Measurements from ENCODE around the gene EFHC1. TPM values are rescaled to one million over a fixed set of nuclear protein-coding genes. Genes with fewer than 3 reads are reported as not detected.
"Not testable (repeated sequence)": the region's sequence is repeated elsewhere in the genome, so short reads cannot be mapped to it uniquely, and the experiment has no call there.

The EFHC1 gene
- polyA plus RNA-seq, 4 donors = 48.8 to 59.9 (median 52.0) TPM

DNA sequence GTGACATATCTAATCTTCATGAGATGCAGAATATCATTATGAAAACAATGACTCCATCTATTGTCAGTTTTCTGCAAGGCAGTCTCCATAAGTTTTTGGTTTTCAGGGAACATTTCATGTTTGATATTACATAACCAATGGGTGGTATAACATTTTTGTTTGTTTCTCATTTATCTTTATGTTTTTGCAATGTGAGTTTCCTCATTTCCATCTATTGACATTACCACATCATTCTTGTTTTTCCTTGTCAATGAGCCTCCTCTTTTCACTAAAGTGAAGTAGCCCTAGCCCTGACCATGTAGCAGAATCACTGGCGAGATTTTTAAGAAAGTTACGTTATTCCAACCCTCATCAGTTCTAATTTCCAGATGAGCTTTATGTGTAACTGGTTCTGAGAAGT, 4.4 kb downstream of the EFHC1 start:
- no peak for DNase-seq (ENCODE audit: low read depth in 4 of 4, low spot score in 3 of 4)

DNA sequence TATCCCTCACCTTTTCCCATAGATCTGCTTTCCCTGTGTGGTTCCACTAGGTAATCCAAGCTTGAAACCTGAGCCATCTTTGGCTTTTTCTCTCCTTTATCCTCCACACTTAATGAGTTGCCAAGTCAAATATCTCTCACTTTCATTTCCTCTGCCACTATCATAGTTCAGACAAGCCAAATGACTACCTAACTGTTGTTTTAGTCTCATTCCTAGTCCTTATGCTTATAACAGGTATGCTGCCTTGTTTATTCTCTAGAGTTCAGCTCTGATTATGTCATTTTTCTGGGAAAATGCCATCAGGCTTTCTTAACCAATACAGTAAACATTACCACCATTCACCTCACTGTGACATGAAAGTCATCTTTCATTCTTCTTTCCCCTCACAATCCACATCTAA, 6.5 kb downstream of the EFHC1 start:
- DNase-seq (ENCODE audit: low read depth in 4 of 4, low spot score in 3 of 4) = no peak

DNA sequence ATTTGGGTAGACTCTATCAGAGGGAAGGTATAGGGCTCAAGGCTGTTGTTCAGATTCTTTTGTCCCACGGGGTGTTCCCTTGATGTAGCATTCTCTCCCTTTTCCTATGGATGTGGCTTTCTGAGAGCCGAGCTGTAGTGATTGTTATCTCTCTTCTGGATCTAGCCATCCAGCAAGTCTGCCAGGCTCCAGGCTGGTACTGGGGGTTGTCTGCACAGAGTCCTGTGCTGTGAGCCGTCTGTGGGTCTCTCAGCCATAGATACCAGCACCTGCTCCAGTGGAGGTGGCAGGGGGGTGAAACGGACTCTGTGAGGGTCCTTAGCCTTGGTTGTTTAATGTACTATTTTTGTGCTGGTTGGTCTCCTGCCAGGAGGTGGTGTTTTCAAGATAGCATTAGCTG, 13.2 kb downstream of the EFHC1 start:
- not testable (repeated sequence) for DNase-seq (ENCODE audit: low read depth in 4 of 4, low spot score in 3 of 4)

DNA sequence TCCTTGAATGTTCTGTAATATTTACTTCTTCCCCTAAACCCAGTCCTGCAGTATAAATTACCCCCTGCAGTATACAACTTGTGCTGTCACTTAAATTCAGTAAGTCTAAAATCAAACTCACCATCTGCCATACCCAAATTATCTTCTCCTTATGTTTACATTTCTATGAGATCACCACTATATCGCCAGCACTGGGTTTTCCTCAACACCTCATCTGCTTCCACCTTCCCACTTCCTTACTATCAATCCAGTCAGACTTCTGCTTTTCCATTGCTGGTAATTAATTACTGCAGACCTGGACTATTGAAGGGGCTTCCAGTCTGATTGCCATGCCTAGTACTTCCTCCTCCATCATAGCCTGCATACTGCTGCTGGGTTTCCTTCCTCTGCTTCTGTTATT, 15.2 kb downstream of the EFHC1 start:
- DNase-seq (ENCODE audit: low read depth in 4 of 4, low spot score in 3 of 4) = no peak

DNA sequence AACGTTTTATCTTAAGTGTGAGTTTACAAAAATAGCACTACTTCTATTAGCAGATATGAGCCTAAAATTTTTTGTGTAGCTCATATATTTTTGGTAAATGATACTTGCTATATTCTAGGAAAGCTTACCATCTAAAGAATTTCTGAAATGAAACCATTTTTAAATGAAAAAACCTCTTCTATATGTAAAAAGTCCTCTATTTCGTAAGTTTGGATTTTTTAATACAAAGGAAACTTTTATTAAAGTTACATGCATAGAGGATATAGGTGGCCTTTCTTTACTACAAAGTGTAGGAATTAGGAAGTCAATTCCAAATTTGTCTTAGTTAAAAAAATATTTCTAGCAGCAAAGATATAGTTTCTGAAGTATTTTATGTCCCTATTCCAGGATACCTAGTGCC, 18.8 kb downstream of the EFHC1 start:
- DNase-seq (ENCODE audit: low read depth in 4 of 4, low spot score in 3 of 4) = no peak

DNA sequence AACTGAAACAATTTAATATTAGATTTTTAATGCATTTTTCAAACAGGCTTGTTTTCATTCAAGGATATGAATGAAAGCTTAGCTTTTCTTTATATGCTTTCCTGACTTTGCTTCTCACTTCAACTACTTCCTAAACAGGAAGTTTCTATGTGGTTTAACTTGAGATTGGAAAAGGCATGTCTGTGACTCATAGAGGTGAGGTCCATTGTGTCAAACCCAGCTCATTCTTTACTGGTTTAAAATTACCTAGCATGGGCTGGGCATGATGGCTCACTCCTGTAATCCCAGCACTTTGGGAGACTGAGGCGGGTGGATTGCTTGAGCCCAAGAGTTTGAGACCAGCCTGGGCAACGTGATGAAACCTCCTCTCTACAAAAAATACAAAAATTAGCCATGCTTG, 34.4 kb downstream of the EFHC1 start:
- DNase-seq (ENCODE audit: low read depth in 4 of 4, low spot score in 3 of 4) = no peak

DNA sequence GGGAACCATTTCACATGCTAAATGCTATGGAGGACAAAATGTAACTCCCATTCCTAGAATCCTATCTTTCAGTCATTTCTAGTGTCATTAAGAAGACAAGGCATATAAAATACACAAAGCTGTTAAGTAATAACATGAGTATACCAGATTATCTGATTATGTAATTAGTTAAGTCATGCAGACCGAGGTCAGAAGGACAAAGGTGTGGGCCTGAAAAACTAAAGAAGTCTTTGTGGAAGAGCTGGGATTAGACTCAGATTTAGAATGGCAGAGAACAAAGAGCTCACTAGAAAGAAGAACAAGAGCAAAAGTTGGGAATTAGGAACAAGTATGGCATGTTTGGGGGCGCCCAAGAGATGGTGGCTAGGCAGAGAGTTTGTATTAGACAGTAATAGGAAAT, 37.0 kb downstream of the EFHC1 start:
- no peak for DNase-seq (ENCODE audit: low read depth in 4 of 4, low spot score in 3 of 4)

DNA sequence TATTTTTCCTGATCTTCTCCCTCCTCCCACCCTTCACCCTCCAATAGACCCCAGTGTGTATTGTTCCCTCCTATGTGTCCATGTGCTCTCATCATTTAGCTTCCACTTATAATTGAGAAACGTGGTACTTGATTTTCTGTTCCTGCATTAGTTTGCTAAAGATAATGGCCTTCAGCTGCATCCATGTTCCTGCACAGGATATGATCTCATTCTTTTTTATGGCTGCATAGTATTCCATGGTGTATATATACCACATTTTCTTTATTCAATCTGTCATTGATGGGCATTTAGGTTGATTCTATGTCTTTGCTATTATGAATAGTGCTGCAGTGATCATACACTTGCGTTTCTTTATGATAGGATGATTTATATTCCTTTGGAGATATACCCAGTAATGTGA, 41.1 kb downstream of the EFHC1 start:
- not testable (repeated sequence) for DNase-seq (ENCODE audit: low read depth in 4 of 4, low spot score in 3 of 4)

DNA sequence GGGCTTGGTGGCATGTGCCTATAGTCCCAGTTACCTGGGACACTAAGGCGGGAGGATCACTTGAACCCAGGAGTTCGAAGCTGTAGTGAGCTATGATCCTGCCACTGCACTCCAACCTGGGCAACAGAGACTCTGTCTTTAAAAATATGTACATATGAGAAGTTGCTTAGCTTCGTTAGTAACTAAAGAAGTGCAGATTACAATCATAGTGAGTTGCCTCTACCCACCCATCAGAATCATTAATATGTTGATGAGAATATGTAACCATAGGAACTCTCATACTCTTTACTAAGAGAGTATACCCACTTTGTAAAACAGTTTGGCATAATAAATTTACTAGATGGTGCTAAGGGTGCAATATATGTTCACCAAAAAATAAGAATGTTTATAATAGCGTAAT, 54.0 kb downstream of the EFHC1 start:
- no peak for DNase-seq (ENCODE audit: low read depth in 4 of 4, low spot score in 3 of 4)

DNA sequence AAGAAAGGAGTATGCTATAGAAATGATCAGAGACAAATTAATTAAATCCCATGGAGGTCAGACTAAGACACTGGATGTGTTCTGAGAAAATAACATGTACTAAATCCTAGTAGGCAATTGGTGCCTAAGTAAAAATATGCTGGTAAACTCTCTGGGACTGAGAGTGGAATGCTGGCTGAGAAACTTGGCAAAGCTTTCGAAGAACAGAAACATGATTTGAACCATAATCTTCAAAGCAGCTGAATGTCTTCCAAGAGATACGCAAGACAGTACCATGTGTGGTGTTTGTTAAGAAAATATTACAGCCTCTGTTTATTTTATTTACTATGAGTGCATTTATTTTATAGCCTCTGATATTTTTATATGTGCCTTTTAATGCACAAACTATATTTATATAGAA, 55.2 kb downstream of the EFHC1 start:
- no peak for DNase-seq (ENCODE audit: low read depth in 4 of 4, low spot score in 3 of 4)

DNA sequence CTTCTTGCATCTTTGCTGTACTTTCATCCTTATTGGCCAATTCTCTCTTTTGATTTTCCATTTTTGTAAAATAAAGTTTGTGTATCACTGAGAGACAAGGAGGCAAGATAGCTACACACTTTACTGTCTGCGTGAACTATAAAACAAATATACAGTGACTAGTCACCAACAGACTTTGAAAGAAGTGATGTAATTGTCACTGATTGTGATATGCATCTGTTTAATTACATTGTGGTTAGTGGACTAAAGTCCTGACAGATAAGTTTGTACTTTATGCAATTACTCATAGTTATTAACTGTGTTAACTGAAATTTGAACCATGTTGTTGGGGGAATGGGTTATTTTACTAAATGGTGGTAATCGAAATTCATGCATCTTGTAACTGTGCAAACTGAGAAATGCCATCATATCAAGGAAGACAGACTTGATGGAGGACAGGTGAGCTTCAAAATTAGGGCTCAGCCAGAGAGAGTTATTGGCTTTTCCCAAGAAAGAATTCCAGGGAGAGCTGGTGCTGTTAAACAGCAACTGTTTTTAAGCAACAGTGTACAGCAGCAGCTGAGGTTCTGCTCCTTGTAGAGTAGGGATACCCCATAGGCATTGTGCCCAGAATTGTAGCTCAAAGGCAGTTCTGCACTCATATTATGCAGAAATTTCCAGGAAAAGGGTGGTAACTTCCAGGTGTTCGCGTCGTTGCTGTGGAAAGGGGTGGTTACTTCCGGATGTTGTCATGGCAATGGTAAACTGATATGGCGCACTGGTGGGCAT, 62.9 kb downstream of the EFHC1 start:
- no peak for DNase-seq (ENCODE audit: low read depth in 4 of 4, low spot score in 3 of 4)

DNA sequence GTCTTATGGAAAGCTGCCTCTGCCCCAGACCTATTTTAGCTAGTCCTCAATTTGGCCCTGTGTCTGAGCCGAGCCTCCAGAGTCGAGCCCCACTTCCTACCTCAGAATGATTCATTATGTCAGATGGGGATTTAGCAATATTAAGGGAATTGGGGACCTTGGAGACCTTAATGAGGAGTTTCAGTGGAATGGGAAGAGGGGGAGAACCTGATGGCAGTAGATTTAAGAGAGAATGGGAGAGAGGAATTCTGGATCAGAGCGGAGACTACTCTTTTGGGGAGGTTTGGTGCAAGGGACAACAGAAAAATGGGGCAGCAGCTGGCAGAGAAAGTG, 63.5 kb downstream of the EFHC1 start:
- DNase-seq (ENCODE audit: low read depth in 4 of 4, low spot score in 3 of 4) = no peak

DNA sequence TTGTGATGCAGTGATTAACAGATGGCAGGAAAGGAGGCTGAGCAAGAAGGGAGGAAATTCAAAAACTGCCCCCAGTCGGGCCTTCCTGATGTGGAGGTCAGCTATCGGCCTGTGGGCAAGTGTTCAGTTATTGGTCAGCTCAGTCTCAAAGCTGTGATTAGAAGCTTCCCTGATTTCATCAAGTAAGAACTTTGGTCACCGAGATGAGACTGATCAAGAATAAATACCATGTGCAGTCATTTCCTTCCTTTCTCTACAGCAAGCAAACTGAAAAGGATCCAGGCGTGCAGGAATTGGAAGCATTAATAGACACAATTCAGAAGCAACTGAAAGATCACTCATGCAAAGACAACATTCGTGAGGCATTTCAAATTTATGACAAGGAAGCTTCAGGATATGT, 69.7 kb downstream of the EFHC1 start:
- DNase-seq (ENCODE audit: low read depth in 4 of 4, low spot score in 3 of 4) = no peak

DNA sequence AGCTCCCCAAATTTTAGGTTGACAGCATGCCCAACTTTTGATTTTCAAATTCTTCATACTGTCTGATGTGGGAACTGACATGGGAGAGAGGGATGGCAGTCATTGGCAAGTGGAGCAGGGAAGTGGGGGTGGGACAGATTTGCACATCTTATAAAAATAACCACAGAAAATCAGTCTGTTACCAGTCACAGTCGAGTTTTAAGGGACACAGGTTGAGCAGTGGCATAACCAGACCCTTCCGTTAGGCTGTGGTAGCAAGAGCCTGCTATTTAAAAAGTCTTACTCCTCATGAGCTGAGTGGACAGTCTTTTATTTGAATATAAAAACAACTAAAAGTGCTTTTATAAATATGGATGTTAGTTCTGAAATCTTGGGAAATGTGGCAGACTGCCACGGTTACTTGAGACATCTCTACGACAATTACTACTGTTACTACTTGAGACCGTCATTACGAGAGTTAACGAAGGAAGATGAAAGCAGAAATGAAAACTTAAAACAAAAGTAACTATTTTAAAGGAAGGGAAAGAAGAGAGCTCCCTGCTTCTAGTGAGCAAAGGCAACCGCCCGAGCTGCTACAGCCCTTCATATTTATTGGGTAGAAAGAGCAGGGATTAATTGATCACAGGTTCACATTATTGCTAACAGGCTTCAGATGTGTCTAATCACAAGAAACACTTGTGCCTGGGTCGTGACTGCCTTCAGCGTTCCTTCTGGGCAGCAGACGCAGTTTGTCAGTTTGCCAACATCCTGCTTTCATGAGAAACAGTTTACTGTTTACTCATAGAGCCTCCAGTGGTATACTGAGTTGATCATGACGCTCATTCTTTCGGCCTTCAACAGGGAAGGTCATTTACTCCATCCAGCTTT, 71.3 kb downstream of the EFHC1 start:
- no peak for DNase-seq (ENCODE audit: low read depth in 4 of 4, low spot score in 3 of 4)

DNA sequence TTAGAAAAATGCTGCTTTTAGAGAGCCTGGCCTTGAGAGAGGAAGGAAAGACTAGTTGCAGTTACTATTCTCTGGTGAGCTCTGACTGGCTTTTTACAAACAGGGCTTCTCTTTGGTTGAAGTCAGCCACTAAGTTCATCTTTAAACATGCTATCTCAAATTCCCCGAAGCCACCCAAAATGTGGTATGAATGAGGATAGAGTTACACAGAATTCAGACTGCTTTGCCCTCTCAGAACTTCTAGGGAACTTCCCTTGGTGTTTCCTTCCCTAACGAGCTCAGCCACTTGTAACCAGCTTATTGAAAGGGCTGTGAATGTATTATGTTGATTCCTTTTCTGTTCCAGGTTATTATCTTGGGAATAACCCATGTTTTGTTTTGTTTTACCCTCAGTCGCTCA, 73.5 kb downstream of the EFHC1 start:
- no peak for DNase-seq (ENCODE audit: low read depth in 4 of 4, low spot score in 3 of 4)

DNA sequence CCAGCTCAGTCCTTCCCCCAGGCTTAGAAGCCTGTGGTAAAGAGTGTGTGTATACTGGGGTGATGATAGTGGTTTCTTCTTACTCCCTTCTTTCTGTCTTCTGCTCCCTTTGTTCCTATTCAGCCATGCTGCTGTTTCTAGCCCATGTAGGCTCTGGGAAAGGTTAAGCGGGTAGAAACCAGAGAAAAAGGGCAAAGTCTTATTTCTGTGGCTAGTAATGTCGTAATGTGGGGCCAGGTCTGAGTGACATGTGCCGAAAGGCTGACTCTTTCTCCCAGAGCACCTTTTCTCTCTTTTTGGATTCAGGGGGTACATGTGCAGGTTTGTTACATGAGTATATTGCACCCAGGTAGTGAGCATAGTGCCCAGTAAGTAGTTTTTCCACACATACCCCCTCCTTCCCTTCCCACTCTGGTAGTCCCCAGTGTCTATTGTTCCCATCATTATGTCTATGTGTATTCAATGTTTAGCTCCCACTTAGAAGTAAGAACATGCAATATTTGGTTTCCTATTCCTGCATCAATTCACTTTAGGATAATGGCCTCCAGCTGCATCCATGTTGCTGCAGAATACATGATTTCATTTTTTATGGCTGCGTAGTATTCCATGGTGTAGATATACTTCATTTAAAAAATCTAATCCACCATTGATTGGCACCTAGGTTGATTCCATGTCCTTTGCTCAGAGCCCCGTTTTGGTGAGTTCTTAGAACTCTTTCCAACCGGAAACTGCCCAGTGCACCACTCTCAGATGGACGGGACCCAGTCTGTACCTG, 74.3 kb downstream of the EFHC1 start:
- no peak for DNase-seq (ENCODE audit: low read depth in 4 of 4, low spot score in 3 of 4)

DNA sequence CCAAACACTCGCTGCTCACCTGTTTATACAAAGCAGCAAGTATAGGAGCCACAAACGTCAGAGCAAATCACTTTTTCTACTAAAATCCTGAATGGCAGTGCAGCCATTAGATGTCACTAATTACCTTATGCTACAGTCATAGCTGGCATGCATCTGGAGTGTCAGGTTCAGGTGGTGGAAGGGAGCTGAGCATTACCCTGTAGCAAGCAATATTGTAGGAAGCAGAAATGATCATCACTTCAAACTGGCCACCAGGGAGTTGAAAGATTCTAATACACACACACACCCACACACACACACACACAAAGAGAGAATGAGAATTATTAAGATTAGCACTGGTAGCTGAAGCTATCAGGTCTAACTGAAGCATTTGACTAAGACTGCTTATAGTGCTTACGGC, 75.8 kb downstream of the EFHC1 start:
- no peak for DNase-seq (ENCODE audit: low read depth in 4 of 4, low spot score in 3 of 4)

DNA sequence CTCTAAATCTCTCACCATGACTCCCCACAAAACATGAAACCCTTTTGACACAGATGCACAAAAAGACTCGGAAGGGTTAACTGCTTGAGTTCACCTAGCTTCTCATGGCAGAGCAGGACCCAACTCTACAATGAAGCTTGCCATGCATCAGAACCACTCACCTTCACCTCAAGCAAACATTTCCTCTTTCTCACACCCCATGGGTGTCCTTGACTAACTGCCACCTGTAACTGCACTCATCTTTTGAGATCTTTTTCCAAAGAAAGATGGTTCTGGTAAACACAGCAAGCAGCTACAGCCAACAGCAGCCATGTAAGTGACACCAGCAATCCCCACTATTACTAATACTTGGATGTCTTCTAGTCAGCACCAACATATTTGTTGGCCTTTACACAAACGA, 76.5 kb downstream of the EFHC1 start:
- DNase-seq (ENCODE audit: low read depth in 4 of 4, low spot score in 3 of 4) = no peak

DNA sequence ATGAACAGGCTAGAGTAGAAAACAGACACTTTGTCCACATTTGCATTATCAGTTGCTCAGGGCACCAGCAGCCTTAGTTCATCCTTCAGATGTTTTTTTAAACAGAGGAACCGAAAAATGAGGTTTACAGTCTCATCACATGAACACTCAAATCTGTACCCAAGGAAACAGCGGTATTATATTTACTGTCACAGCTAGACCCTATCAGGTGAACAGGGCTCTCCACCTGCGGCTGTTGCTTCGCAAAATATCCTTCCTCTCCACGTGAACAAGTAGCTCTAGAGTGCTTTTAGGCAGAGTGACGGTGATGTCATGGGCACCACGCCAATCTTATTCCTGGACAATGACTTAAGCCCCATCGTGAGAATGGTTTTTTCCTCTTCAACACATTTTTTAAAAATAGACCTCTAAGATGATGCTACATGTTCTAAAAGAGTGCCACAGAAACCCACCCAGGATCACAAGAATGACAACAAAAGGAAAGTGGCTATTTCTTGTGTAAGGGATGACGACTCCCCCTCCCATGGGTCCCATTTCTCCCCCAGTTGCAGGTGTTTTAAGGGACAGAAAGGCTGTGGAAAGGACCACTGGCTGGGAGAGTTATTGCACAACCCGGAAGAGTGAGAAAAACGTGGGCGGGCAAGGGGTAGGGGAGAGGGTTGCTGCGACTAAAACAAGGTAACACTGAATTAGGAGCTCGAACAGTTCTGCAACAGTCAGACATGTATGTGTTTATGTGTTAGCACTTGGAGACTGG, 77.7 kb downstream of the EFHC1 start:
- DNase-seq (ENCODE audit: low read depth in 4 of 4, low spot score in 3 of 4) = no peak

DNA sequence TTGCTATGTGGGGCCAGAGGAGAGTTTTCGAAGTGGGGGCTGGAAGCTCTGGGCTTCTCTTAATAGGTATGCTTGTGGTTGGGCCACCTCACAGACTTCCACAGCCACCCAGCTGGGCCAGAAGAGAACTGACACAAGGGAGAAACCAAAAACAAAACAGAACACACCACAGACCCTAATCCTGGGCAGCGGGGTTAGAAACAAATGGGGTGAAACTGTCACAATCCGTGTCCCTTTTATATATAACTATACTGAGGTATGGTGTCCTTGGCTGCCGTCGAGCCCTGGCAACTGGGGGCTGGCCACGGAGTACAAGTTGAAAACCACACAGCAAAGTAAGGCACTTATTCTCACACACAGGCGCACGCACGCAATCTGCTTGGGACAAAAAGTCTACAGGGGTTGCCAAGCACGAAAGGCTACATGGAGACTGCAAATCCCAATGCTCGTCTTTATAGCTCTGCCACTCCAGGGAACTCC, 78.4 kb downstream of the EFHC1 start:
- DNase-seq (ENCODE audit: low read depth in 4 of 4, low spot score in 3 of 4) = no peak

DNA sequence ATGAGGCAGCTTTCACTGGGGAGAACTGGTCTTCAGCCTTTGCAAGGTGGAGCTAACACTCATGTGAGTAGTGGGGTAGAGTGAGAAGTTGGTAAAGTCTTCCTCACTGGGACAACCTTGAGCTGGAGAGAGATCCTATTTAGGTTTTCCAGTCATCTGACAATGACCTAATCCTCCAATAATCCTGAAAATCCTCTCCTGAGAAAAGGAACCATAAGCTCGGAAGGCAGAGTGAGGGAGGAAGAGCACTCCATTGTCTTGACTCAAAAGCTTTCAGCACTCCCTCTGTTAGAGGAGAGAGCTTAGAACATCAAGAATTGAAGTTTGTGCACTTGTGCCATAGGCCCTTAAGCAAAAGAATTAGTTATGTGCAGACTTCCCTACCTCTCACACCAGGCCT, 78.9 kb downstream of the EFHC1 start:
- DNase-seq (ENCODE audit: low read depth in 4 of 4, low spot score in 3 of 4) = no peak
